GM21381 (cell line): ENCODE data around the gene LDAH.
"Not testable (repeated sequence)": the region's sequence is repeated elsewhere in the genome, so short reads cannot be mapped to it uniquely, and the experiment has no call there.

Source experiments
- ATAC-seq: cut with Tn5 transposase; IDR thresholded peaks from one replicate; pipeline ENCODE4 v1.9.1; 2021; ENCODE audit warnings: mild to moderate bottlenecking, moderate library complexity; ENCODE audit not compliant: unreplicated experiment

LDAH gene

GRCh38 chr2:20793944-20794343, 29.0 kb downstream of the LDAH start:
- ATAC-seq, result not testable (repeated sequence)

GRCh38 chr2:20781656-20782265, 41.1 kb downstream of the LDAH start:
- ATAC-seq, result no peak

- ATAC-seq, result no peak
Observed at GRCh38 chr2:20771299-20771698, 51.6 kb downstream of the LDAH start.

- no peak for ATAC-seq
Observed at GRCh38 chr2:20766798-20767644, 55.9 kb downstream of the LDAH start.

- ATAC-seq, result no peak
Observed at GRCh38 chr2:20766213-20766612, 56.7 kb downstream of the LDAH start.

- ATAC-seq, result no peak
Observed at GRCh38 chr2:20762945-20763683, 59.8 kb downstream of the LDAH start.

- ATAC-seq, result no peak
Observed at GRCh38 chr2:20759487-20759886, 63.4 kb downstream of the LDAH start.

- peak; percentile 87 for ATAC-seq
Observed at GRCh38 chr2:20758997-20759396, 63.9 kb downstream of the LDAH start.

GRCh38 chr2:20757405-20758090, 65.4 kb downstream of the LDAH start:
- no peak for ATAC-seq

GRCh38 chr2:20755132-20755800, 67.6 kb downstream of the LDAH start:
- ATAC-seq, result no peak

- no peak for ATAC-seq
Observed at GRCh38 chr2:20752293-20752692, 70.6 kb downstream of the LDAH start.

- no peak for ATAC-seq
Observed at GRCh38 chr2:20747317-20747716, 75.6 kb downstream of the LDAH start.

- no peak for ATAC-seq
Observed at GRCh38 chr2:20745924-20746555, 76.9 kb downstream of the LDAH start.

- ATAC-seq, result peak; percentile 98
Observed at GRCh38 chr2:20744366-20745335, 78.2 kb downstream of the LDAH start.

- ATAC-seq, result no peak
Observed at GRCh38 chr2:20738772-20739171, 84.1 kb downstream of the LDAH start.

- peak; percentile 98 for ATAC-seq
Observed at GRCh38 chr2:20737505-20737904, 85.4 kb downstream of the LDAH start.

- ATAC-seq, result no peak
Observed at GRCh38 chr2:20728114-20728758, 94.7 kb downstream of the LDAH start.

GRCh38 chr2:20726913-20727312, 96.0 kb downstream of the LDAH start:
- ATAC-seq, result no peak
